ENCODE data around the gene TRPM2. TPM values are rescaled to one million over a fixed set of nuclear protein-coding genes. Genes with fewer than 3 reads are reported as not detected.

TRPM2 gene
- total RNA-seq, 3 donors from 2014 or later (not counting 1 experiment from before 2014, with no cell fraction given) = 21.7 to 70.5 (median 25.2) TPM

- intact Hi-C loops (cut with micrococcal nuclease) = no loop called here
- 68% methylated on average over 28 of the region's 28 CpGs for WGBS (ENCODE audit: insufficient coverage)
- H3K27ac ChIP-seq (ENCODE audit: low read length) = no peak overlapping the region
- DNase-seq (peak in 1 of 2 donors; percentile 5), ATAC-seq (no peak)
- Mint-ChIP-seq H3K36me3 (no peaks in the 10 kb centered on the region), H3K9me3 (peaks cover 0 to 8% of the 10 kb centered on the region in 2 donors), H3K27me3 (ENCODE audit: low read depth in 2 of 2) (peaks cover 25 to 38% of the 10 kb centered on the region in 2 donors), H3K4me1 (peaks cover 0 to 10% of the 10 kb centered on the region in 2 donors), H3K4me3 (no peak overlapping the region), H3K27ac (no peak overlapping the region)
- H3K4me1 ChIP-seq (ENCODE audit: control insufficient read depth, insufficient read depth, low read length) = peaks cover 3% of the 10 kb centered on the region
- no peaks in the 10 kb centered on the region for H3K36me3 ChIP-seq (ENCODE audit: control insufficient read depth, insufficient read depth, low read length)
- no peak for TF ChIP-seq CTCF (IDR thresholded peaks at IDR 0.05)
- H3K9me3 ChIP-seq (ENCODE audit: control insufficient read depth, insufficient read depth, low read length) = peaks cover 3% of the 10 kb centered on the region
- H3K27me3 ChIP-seq (ENCODE audit: control insufficient read depth, insufficient read depth, low read length) = peaks cover 2% of the 10 kb centered on the region
- no peak overlapping the region for H3K4me3 ChIP-seq (ENCODE audit: low read length)
Observed at GRCh38 chr21:44449473-44450363, 96.3 kb downstream of the TRPM2 start.

GRCh38 chr21:44450402-44450801 is 97.0 kb downstream of the TRPM2 start:
- WGBS (ENCODE audit: insufficient coverage) = 79% methylated on average over 14 of the region's 14 CpGs
- H3K9me3 ChIP-seq (ENCODE audit: control insufficient read depth, insufficient read depth, low read length) = peaks cover 3% of the 10 kb centered on the region
- peaks cover 2% of the 10 kb centered on the region for H3K27me3 ChIP-seq (ENCODE audit: control insufficient read depth, insufficient read depth, low read length)
- Mint-ChIP-seq H3K36me3 (no peaks in the 10 kb centered on the region), H3K4me1 (peaks cover 0 to 4% of the 10 kb centered on the region in 2 donors), H3K9me3 (peaks cover 0 to 8% of the 10 kb centered on the region in 2 donors), H3K27me3 (ENCODE audit: low read depth in 2 of 2) (peaks cover 25 to 38% of the 10 kb centered on the region in 2 donors), H3K27ac (no peak overlapping the region), H3K4me3 (no peak overlapping the region)
- TF ChIP-seq CTCF (IDR thresholded peaks at IDR 0.05) = no peak
- no peak overlapping the region for H3K4me3 ChIP-seq (ENCODE audit: low read length)
- no peak overlapping the region for H3K27ac ChIP-seq (ENCODE audit: low read length)
- ATAC-seq = no peak
- intact Hi-C loops (cut with micrococcal nuclease) = no loop called here
- no peaks in the 10 kb centered on the region for H3K36me3 ChIP-seq (ENCODE audit: control insufficient read depth, insufficient read depth, low read length)
- H3K4me1 ChIP-seq (ENCODE audit: control insufficient read depth, insufficient read depth, low read length) = peaks cover 7% of the 10 kb centered on the region
- DNase-seq = peak in 1 of 2 donors; percentile 4

GRCh38 chr21:44450999-44451398 is 97.6 kb downstream of the TRPM2 start:
- no peak overlapping the region for H3K4me3 Mint-ChIP-seq
- H3K27me3 Mint-ChIP-seq (ENCODE audit: low read depth in 2 of 2) = peaks cover 25 to 38% of the 10 kb centered on the region in 2 donors
- ATAC-seq (no peak), DNase-seq (peak in 1 of 2 donors; percentile 7)
- peaks cover 0 to 4% of the 10 kb centered on the region in 2 donors for H3K4me1 Mint-ChIP-seq
- Histone ChIP-seq H3K4me3 (ENCODE audit: low read length) (no peak overlapping the region), H3K27ac (ENCODE audit: low read length) (no peak overlapping the region), H3K36me3 (ENCODE audit: control insufficient read depth, insufficient read depth, low read length) (no peaks in the 10 kb centered on the region), H3K9me3 (ENCODE audit: control insufficient read depth, insufficient read depth, low read length) (peaks cover 3% of the 10 kb centered on the region), H3K27me3 (ENCODE audit: control insufficient read depth, insufficient read depth, low read length) (peaks cover 2% of the 10 kb centered on the region), H3K4me1 (ENCODE audit: control insufficient read depth, insufficient read depth, low read length) (peaks cover 10% of the 10 kb centered on the region)
- peaks cover 0 to 8% of the 10 kb centered on the region in 2 donors for H3K9me3 Mint-ChIP-seq
- no peak for TF ChIP-seq CTCF (IDR thresholded peaks at IDR 0.05)
- intact Hi-C loops (cut with micrococcal nuclease) = no loop called here
- H3K36me3 Mint-ChIP-seq = no peaks in the 10 kb centered on the region
- 86% methylated on average over 14 of the region's 14 CpGs for WGBS (ENCODE audit: insufficient coverage)
- no peak overlapping the region for H3K27ac Mint-ChIP-seq
